Endodermal cell (in vitro differentiated cells): Measurements from ENCODE around the gene ST6GALNAC2. TPM values are rescaled to one million over a fixed set of nuclear protein-coding genes. Genes with fewer than 3 reads are reported as not detected.

Experiments
- DNase-seq: peaks from one replicate; pipeline ENCODE4 v3.0.0-alpha.2; 2017
- H3K27ac ChIP-seq: 2 replicates; pipeline ENCODE4 v1.5.1; 2013; ENCODE audit warnings: mild to moderate bottlenecking, low read depth, low read length, moderate library complexity
- H3K27me3 ChIP-seq: 2 replicates; pipeline ENCODE4 v1.6.1; 2013; ENCODE audit warnings: mild to moderate bottlenecking, low read length, moderate library complexity; ENCODE audit not compliant: insufficient read depth, control insufficient read depth, poor library complexity, severe bottlenecking
- H3K36me3 ChIP-seq: 2 replicates; pipeline ENCODE4 v1.7.0; 2013; ENCODE audit warnings: mild to moderate bottlenecking, low read length, moderate library complexity; ENCODE audit not compliant: control insufficient read depth, insufficient read depth
- H3K4me1 ChIP-seq: one replicate; pipeline ENCODE4 v1.7.0; 2013; ENCODE audit warnings: low read length; ENCODE audit not compliant: control insufficient read depth, insufficient read depth
- H3K4me3 ChIP-seq: 2 replicates; pipeline ENCODE4 v1.5.1; 2013; ENCODE audit warnings: mild to moderate bottlenecking, low read length, moderate library complexity
- H3K9ac ChIP-seq: 2 replicates; pipeline ENCODE4 v1.6.1; 2013; ENCODE audit warnings: mild to moderate bottlenecking, low read length, moderate library complexity; ENCODE audit not compliant: poor library complexity, severe bottlenecking; ENCODE audit errors: extremely low read depth
- H3K9me3 ChIP-seq: 2 replicates; pipeline ENCODE4 v1.6.1; 2013; ENCODE audit warnings: mild to moderate bottlenecking, low read length, moderate library complexity; ENCODE audit not compliant: control insufficient read depth
- H3K27ac Mint-ChIP-seq: 2 replicates; pipeline ENCODE4 v1.8.0; 2020; ENCODE audit warnings: mixed read lengths
- H3K27me3 Mint-ChIP-seq: 2 replicates; pipeline ENCODE4 v1.8.0; 2021; ENCODE audit warnings: mild to moderate bottlenecking, mixed read lengths; ENCODE audit not compliant: insufficient read depth
- H3K36me3 Mint-ChIP-seq: 2 replicates; pipeline ENCODE4 v1.8.0; 2020; ENCODE audit warnings: low read depth, mixed read lengths
- H3K4me1 Mint-ChIP-seq: 2 replicates; pipeline ENCODE4 v1.8.0; 2020; ENCODE audit warnings: mixed read lengths
- H3K4me3 Mint-ChIP-seq: 2 replicates; pipeline ENCODE4 v1.8.0; 2020; ENCODE audit warnings: mild to moderate bottlenecking, moderate library complexity, mixed read lengths
- H3K9me3 Mint-ChIP-seq: 2 replicates; pipeline ENCODE4 v1.8.0; 2020; ENCODE audit warnings: mild to moderate bottlenecking, mixed read lengths
- WGBS, 2 experiments: methylation state at CpG; one replicate each; pipeline versions ENCODE4 v1.1.5 to v1.1.7; 2013; ENCODE audit warnings: missing lambda C conversion rate in 2 of 2, mixed read lengths in 1 of 2; ENCODE audit not compliant: insufficient coverage in 1 of 2, insufficient read length in 1 of 2; 5-methylcytosine and 5-hydroxymethylcytosine counted together
- total RNA-seq, 2 donors: library from RNA; stranded (reverse); fragmentation: NEBNext Ultra II Directional in 1 of 2; extraction: Animal tissue kit (Norgen Biotek cat#: 25700) in 1 of 2; gene quantifications; 2 replicates in 1 of 2; 3 replicates in 1 of 2; pipeline ENCODE4 v1.2.1, GENCODE V29; 2021
- TF ChIP-seq, protein P1 (sequence below): fragments of 200-600 bp; sonication (generic); conservative IDR thresholded peaks from 2 replicates; pipeline ENCODE4 v1.5.0; 2021; ENCODE audit warnings: antibody characterized with exemption, mild to moderate bottlenecking

ST6GALNAC2 gene
- total RNA-seq, 2 donors from 2014 or later = 15.1 to 26.9 TPM

DNA sequence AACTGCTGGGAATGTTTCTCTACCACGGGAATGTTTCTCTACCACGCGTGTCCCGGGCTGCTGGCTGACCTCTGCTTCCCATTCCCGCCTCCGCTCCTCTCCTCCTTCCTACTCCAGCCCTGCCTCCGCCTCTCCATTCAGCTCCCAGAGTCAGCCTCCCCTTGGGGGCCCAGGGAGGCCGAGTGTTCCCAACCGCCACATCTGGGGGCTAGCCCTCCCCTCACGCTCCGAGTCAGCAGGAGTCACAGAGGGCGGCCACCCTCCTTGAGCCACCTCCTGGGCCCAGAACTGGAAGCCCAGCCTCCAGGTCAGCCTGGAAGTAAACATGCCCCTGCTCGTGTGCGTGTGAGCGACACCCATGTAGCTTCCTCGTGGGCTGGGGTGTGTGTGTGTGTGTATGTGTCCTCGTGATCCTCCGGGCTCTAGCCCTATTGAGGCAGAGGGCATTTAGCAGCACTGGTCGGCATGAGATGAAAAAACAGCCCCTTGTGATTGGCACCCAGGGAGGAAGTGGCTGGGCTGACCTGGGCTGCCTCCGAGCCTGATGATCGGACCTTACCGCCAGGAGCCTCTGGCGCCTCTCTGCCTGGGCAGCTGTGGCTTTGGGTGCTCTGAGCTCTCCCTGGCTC, 55.5 kb downstream of the ST6GALNAC2 start:
- 79 to 87% methylated on average over 12 to 23 of the region's 23 CpGs for WGBS, 2 experiments
- Histone ChIP-seq H3K9ac (no peak overlapping the region), H3K27ac (no peak overlapping the region), H3K4me1 (no peaks in the 10 kb centered on the region), H3K27me3 (no peaks in the 10 kb centered on the region), H3K9me3 (no peaks in the 10 kb centered on the region), H3K4me3 (no peak overlapping the region), H3K36me3 (no peaks in the 10 kb centered on the region)
- DNase-seq = peak; percentile 73
- Mint-ChIP-seq H3K36me3 (no peaks in the 10 kb centered on the region), H3K9me3 (no peaks in the 10 kb centered on the region), H3K27me3 (peaks cover 5% of the 10 kb centered on the region), H3K4me3 (no peak overlapping the region), H3K4me1 (peaks cover 6% of the 10 kb centered on the region), H3K27ac (peak overlapping the region; percentile 74)
- TF ChIP-seq, protein P1, sequence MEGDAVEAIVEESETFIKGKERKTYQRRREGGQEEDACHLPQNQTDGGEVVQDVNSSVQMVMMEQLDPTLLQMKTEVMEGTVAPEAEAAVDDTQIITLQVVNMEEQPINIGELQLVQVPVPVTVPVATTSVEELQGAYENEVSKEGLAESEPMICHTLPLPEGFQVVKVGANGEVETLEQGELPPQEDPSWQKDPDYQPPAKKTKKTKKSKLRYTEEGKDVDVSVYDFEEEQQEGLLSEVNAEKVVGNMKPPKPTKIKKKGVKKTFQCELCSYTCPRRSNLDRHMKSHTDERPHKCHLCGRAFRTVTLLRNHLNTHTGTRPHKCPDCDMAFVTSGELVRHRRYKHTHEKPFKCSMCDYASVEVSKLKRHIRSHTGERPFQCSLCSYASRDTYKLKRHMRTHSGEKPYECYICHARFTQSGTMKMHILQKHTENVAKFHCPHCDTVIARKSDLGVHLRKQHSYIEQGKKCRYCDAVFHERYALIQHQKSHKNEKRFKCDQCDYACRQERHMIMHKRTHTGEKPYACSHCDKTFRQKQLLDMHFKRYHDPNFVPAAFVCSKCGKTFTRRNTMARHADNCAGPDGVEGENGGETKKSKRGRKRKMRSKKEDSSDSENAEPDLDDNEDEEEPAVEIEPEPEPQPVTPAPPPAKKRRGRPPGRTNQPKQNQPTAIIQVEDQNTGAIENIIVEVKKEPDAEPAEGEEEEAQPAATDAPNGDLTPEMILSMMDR = no peak

DNA sequence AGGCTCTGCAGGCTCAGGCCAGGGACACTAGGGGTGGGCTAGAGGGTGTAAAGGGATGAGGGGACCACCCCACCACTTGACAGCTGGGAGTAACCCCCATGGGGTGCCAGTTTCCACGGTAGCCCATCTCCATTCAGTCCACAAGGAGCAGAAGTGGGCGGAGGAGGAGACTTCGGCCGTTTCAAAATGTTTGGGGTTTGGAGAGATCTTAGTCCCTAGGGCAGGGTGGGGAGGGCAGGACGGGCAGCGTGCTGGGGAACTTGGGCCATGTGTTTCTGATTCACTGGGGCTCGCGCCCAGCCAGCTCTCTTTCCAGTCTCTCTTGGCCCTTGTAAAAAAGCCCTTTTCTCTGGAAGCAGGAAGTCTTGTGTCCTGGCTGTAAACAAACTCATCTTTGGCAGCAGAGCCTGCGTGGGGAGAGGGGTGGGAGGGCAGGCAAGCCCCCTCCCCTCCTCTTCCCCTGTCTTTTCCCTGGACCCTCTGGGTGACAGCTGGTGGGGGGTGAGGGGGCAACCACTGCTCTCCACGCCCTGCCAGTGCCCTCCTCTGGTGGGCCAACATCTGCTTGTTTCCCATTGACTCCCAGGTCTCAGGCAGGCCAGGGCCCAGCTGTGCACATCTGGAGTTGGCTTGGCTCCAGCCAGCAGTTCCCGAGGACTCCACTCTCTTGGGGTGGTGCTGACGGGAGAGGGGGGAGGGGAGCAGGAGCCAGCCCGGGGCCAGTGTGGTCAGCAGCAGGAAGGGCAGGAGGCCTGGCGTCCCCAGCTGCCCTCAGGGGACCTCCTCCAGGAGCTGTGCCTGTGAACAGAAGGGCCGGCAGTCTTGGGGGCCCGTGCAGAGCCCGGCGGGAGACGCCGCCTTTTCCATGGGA, 56.2 kb downstream of the ST6GALNAC2 start:
- Mint-ChIP-seq H3K4me3 (no peak overlapping the region), H3K36me3 (no peaks in the 10 kb centered on the region), H3K4me1 (peaks cover 11% of the 10 kb centered on the region), H3K27me3 (peaks cover 4% of the 10 kb centered on the region), H3K9me3 (no peaks in the 10 kb centered on the region), H3K27ac (no peak overlapping the region)
- DNase-seq = peak; percentile 79
- Histone ChIP-seq H3K36me3 (no peaks in the 10 kb centered on the region), H3K4me3 (no peak overlapping the region), H3K4me1 (no peaks in the 10 kb centered on the region), H3K27me3 (no peaks in the 10 kb centered on the region), H3K9me3 (no peaks in the 10 kb centered on the region), H3K9ac (no peak overlapping the region), H3K27ac (no peak overlapping the region)
- 77 to 83% methylated on average over 10 to 20 of the region's 20 CpGs for WGBS, 2 experiments
- TF ChIP-seq, protein P1 = no peak

GRCh38 chr17:76528528-76529223, 57.0 kb downstream of the ST6GALNAC2 start:
- Histone ChIP-seq H3K36me3 (no peaks in the 10 kb centered on the region), H3K27me3 (no peaks in the 10 kb centered on the region), H3K9ac (no peak overlapping the region), H3K27ac (no peak overlapping the region), H3K4me3 (no peak overlapping the region), H3K9me3 (no peaks in the 10 kb centered on the region), H3K4me1 (no peaks in the 10 kb centered on the region)
- TF ChIP-seq, protein P1 = no peak
- Mint-ChIP-seq H3K27me3 (peaks cover 7% of the 10 kb centered on the region), H3K27ac (no peak overlapping the region), H3K9me3 (no peaks in the 10 kb centered on the region), H3K36me3 (no peaks in the 10 kb centered on the region), H3K4me3 (no peak overlapping the region), H3K4me1 (peaks cover 11% of the 10 kb centered on the region)
- 89% methylated on average over 17 to 31 of the region's 31 CpGs for WGBS, 2 experiments
- no peak for DNase-seq
